Activated CD8-positive, alpha-beta memory T cell treated with anti-CD3 and anti-CD28 coated beads, Interleukin-2, amount 50 U/mL, for 24 hours (primary cell): Measurements from ENCODE around the gene DYSF.
"Not testable (repeated sequence)": the region's sequence is repeated elsewhere in the genome, so short reads cannot be mapped to it uniquely, and the experiment has no call there.

Experiments used
- DNase-seq: peaks from one replicate; pipeline ENCODE4 v3.0.0-alpha.2; 2020; ENCODE audit errors: extremely low read depth

Gene DYSF

DNA sequence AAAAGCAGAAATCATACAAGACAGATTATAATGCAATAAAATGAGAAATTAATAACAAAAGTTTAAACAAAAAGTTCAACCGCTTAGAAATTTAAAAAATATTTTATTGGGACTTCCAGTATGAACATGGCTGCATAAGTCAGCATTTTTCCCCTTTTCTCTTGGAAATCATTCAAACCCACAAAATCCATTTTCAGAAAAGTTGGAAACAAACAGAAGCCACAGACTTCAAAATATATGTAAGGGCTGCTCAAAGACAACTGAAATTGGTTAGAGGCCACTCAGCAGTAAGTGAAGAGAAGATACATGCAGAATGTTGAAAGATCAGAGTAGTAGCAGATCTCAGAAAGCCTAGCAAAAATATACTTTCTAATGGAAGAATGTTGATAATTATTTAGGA, 194.0 kb downstream of the DYSF start:
- DNase-seq: no peak

DNA sequence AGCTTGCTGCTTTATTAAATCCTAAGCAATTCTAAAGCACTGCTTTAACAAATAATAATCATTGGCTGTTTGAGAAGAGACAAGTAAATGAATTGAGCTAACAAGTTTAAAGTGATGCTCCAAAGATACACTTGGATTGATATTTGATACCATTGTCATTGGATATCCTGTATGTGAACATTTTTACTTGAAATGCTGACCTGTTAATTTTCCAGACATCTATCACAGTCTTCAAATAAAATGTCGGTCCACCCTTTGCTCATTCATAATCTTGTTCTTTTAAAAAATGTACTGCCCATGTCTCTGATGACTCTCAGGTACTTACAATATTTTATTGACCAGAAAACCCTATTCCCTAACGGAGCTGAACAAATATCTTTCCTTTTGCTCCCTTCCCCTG, 202.1 kb downstream of the DYSF start:
- DNase-seq: no peak

DNA sequence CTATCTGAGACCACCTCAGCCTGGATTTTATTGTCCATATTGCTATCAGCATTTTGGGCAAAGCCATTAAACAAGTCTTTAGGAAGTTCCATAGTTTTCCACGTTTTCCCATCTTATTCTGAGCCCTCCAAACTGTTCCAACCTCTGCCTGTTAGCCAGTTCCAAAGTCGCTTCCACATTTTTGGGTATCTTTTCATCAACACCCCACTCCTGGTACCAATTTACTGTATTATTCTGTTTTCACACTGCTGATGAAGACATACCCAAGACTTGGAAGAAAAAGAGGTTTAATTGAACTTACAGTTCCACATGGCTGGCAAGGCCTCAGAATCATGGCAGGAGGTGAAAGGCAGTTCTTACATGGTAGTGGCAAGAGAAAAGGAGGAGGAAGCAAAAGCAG, 204.9 kb downstream of the DYSF start:
- not testable (repeated sequence) for DNase-seq

DNA sequence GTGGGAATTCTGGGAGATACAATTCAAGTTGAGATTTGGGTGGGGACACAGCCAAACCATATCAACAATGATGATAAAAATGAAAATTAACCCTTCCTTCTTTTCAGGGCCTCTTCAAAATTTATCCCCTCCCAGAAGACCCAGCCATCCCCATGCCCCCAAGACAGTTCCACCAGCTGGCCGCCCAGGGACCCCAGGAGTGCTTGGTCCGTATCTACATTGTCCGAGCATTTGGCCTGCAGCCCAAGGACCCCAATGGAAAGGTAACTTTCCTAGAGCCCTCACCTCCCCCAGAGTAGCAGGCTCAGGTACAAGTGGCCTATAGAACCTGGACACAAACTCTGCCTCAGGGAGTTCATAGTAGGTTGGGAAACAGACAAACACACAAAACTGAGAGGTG, 205.4 kb downstream of the DYSF start:
- no peak for DNase-seq

DNA sequence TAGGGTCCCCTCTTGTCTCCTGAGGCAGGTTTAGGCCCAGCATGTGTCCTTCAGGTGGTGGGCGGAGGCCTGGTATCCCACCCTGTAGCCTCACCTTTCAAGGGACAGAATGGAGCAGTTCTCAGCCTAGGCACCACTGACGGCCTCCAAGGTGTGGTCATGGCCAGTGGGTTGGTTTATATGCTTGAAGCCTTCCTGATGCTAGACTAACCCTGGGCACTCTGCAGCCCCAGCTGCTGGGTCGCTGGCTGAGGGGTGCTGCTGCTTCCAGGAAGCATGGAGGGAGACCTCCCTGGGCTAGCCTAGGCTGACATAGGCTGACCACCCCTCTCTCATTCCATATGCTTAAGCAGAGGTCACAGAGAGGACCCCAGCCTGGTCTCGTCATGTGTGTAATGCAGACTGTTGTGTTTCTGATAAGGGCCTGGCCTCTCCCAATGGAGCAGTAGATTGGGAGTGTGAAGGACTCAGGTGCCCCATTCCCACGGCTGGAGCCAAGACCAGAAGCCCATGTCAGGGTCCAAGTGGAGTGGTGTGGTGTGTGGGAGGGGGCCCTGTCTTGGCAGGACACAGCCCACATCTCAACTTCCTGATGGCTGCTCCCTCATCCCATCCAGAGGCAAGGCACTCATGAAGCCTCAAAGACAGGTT, 206.6 kb downstream of the DYSF start:
- no peak for DNase-seq

DNA sequence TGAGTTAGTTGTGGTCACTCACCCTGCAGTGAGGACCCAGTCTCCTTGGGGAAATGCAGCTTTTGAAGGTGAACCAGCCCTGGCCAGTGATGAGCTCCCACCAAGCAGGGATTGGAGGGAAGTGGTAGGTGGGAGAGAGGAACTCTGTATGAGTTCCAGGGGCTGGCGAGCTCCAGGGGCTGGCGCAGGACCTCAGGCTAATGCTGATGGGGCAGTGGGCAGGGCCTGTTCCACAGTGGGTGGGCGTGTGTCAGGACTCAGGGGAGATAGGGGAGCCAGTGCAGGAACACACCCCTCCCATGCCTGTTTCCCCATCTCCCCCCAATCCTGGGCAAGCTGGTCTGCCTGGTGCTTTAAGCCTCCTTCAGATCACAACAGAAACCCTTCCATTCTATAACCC, 208.4 kb downstream of the DYSF start:
- DNase-seq: no peak

DNA sequence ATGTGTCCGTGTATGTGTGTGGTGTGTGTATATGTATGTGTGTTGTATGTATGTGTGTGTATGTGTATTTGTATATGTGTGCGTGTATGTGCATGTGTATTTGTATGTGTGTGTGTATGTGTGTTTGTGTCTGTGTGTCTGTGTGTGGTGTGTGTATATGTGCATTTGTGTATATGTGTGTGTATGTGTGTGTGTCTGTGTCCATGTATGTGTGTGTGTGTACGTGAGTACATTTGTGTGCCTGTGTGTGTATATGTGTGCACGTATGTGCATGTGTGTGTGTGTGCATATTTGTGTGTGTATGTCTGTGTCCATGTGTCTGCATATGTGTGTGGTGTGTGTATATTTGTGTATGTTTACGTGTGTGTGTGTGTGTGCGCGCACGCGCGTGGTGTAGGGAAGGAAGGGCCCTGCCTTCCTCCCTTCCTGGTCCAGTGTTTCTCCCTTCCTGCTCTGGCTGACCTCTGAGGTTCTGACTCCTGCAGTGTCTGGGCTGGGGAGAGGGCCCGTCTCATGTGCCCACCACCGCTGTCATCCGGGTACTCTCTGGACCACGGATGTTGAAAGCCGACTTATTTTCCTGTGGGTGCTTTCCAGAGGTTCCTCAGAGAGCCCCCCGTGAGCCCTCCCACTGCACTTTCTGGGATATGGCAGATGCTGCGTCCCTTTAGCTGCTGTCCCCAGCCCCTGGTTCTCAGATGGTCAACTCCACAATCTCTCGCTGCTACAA, 209.5 kb downstream of the DYSF start:
- no peak for DNase-seq

DNA sequence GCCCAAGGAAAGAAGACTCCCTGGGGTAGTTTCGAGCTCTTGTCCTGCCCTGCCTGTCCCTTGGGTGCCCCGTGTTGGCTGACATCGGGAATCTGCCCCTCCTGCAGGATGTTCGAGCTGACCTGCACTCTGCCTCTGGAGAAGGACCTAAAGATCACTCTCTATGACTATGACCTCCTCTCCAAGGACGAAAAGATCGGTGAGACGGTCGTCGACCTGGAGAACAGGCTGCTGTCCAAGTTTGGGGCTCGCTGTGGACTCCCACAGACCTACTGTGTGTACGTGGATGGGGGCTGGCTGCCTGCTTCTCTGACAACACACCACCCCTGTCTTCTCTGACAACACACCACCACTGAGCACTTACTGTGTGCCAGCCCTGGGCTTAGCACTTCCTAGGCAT, 210.8 kb downstream of the DYSF start:
- no peak for DNase-seq

DNA sequence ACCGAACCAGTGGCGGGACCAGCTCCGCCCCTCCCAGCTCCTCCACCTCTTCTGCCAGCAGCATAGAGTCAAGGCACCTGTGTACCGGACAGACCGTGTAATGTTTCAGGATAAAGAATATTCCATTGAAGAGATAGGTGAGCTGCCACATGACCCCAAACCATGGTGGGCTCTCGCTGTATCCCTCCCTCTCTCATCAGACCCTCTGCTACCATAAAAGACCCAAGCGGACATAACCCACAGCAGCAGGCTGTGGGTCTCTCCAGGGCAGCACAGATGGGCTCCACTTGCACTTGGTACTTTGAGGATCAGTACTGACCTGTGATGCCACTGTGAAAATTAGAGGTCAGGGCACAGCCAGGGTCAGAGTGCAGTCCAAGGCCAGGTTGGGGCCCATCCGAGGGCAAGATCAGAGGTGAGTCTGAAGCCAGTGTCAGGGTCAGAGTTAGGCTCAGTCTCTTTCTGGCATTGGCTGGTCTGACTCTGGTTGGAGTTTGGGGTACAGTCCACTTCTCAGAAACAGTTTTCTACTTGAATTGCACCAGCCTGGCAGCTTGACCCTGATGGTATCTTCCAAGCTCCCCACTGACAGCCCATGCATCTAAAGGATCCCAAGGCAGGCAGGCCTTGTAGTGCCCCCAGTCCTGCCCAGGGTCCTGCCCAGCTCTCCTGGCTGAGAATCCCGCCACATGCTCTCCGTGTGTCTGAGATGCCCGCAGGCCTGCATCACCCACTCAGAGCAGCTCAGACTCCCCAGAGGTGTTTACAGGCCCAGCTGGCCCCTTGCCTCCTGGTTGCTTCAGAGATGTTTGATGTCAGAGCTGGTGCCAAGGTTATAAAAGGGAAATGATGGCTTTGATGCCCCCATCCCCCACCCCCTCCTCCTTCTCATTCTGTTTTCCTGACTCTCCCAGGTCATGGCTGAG, 212.1 kb downstream of the DYSF start:
- no peak for DNase-seq

DNA sequence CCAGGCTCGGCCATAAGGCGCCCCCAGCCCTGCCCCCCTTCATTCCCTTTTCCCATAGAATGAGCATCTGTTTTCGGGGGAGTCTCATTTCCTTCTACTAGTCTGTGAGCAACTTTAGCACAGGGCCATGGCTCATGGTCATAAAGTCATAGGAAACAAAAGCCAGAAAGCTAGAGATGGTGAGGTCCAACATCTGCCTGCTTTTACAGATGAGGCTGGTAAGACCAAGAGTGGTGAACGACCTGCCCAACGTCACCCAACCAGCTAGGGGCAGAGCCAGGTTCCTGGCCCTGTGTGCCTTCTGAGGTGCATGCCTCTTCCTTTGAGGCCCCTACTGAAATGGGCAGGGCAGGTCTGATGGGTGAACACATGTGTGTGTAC, 212.7 kb downstream of the DYSF start:
- no peak for DNase-seq

DNA sequence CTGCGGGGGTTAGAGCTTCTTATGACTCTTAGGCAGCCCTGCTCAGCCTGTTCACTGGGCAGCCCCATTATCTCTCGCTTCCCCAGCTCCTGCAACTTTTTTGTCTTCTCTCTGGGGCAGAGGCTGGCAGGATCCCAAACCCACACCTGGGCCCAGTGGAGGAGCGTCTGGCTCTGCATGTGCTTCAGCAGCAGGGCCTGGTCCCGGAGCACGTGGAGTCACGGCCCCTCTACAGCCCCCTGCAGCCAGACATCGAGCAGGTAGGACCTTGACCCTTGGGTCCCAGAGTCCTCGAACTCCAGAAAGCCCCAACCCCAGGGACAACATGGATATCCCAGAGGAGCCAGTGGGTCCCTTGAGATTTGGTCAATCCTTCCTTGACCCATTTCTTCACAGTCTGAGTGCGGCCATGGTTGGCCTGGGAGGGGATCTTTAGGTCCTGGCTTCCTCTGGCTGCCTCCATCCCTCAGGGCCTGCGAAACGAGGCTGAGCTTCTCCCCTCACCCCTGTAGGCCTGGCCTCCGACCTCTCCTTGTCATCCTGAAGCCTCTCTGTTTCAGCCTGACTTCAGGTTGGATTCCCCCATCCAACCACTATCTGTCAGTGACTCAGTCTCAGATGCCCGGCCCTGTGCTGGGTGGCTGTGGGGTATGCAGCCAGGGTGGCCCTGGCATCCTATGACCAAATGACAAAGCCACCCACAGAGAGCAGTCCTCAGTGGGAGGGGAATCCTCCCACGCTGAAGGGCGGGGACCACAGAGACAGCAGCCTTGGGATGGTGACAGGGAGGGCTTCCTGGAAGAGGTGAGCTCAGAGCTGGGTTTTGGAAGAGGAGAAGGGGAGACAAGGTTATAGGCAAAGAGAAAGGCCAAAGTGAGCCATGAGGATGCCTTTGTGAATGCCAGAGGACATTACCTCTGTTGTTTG, 214.2 kb downstream of the DYSF start:
- DNase-seq: no peak

DNA sequence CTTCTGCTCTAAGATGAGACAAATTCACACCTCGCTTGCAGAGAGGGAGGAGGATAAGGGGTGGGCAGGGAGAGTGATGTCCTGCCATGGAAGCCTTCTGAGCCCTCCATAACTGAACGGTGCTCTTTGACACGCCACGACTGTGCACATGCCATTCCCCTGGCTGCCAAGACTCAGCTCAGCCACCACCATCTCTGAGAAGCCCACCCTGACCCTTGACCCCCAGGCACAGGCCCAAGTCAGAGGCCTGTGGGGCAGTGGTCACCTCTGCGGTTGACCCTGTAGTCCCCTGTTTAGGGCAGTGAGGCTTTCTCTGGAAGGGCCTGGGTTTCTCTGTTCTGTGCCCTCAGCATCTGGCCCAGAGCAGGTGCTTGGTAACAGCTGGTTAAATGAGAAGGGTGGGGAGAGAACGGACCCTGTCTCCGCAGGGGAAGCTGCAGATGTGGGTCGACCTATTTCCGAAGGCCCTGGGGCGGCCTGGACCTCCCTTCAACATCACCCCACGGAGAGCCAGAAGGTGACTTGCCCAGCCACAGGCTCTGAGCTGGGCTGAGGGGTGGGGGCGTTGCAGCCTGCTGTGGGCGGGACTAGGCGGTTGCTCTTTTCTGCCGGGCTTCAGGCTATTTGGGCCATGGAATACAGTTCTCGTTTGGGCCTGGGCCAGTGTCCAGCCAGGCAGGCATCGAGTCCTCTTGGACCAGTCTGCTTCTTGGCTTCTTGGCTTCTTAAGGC, 215.1 kb downstream of the DYSF start:
- DNase-seq: no peak

DNA sequence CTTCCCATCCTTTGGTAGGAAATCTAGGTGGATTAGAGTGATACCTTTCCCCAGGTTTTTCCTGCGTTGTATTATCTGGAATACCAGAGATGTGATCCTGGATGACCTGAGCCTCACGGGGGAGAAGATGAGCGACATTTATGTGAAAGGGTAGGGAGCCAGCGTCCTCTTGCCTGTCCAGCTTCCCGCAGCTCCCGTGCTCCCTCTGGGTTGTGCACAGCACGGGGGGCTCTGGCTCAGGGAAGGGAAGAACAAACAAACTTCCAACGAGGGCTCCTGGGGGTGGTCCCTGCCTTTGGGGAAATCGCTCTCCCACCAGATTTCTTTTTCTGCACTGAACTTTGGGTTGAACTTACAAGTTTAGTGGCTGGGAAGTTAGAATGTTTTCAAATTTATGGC, 215.7 kb downstream of the DYSF start:
- no peak for DNase-seq

DNA sequence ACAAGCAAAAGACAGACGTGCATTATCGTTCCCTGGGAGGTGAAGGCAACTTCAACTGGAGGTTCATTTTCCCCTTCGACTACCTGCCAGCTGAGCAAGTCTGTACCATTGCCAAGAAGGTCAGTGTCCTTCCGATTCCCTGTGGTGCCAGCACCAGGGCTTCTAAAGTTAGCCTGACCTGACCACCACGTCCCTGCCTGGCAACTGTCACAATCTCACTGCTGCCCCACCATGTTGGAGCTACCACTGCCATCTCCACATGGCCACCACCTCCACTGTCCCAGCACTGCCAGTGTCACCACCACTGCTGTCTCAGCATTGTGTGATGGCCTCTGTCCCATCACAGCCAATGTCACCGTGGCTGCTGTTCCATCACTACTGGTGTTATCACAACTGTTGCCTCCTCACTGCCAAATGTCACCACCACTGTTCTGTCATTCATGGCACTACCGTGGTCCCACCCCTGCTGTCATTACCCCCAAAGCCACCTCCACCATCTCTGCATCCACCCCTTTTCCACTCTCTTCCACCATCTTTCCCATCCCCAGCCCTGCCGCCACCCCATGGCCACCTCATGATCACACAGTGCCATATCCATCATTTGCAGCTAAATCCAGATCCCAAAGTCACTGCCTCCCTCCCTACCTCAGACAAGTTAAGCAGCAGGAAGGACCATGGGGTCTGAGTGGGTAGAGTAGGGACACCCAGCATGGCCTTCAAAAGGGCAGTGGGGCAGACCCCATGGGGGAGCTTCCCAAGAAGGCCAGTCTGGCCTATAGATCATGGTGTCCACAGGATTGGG, 216.5 kb downstream of the DYSF start:
- no peak for DNase-seq

DNA sequence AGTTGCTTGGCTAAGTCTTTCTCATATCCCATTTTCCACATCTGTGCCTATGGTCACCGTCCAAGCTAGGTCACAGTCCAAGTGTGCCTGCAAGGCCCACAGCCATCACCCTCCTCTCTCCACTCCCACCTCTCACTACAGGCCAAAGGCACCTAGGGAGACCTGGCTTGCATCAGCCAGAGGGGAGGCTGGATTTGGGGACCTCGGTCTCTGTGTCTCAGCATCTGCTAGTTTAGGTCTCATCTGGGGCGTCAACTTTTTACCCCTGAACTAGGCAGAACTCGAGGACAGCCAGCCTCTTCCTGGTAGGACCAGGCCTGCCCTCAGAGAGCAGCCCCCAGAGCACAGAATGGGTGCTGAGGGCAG, 217.1 kb downstream of the DYSF start:
- DNase-seq: no peak

DNA sequence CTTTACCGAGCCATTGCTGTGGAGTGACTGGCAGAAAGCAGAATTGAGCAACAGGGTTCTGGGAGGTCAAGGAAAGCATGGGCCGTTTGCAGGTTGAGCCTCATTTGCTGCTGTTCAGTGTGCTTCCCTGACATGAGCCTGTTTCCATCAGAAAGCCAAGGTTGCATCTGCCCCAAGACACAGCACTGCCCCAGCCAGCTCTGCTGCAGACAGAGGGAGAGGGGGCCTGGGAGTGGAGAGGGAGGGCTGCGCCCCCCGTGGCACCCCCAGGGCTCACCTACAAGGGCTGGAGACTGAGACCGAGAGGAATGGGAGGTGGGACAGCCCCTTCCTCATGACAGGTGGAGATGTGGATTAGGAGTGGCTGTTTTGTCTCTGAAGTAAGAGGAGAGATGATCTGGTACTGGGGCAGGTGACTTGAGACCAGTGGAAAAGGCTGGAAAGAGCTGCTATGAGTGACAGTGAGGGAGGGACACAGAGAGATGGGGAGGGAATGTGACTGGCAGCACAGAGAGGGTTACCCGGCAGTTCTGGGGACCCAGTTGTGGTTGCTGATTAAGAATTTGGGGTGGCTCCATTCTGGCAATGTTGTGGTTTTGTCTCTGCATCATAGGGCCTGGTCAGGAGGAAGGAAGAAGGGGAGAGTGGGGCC, 218.0 kb downstream of the DYSF start:
- DNase-seq: no peak

DNA sequence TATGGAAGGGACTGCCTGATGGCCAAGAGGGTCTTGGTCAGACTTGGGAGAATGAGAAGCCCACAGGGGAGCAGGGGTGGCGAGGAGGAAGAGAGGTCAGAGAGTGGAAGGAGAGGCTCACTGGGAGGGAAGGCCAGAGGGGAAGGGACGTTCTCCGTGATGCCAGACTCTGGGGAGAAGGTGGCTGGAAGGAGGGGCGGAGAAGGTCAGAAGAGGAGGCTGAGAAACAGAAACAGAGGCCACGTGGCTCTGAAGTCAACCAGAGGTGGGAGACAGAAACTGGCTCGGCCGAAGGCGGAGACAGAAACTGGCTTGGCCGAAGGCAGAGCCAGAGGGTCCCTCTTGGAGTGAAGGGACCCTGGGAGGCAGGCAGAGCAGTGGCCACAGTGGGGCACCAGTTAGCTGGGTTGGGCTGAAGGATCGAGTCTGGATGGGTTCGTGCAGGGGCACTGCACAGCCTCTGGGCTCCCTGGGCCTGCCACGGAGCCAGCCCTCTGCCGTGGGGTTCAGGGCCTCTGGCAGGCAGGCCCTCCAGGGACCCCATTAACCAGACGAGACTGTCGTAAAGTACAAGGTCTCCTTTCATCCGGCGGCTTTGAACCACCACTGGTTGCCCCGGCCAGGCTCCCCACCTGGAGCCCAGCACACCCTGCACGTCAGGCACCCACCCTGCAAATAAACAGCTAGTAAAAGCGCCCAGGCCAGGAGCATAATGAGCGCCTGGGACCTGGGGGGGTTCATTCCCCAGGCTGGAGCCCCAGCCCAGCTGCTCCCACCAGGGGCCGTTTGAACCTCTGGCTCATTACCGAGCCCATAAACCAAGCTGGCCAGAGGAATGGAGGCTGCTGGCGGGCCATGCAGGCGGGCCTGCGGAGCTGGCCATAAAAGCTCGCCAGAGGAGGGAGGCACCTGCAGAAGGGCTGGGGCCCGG, 218.8 kb downstream of the DYSF start:
- no peak for DNase-seq
